H9 (cell line): Measurements from ENCODE around the gene SORCS2. TPM values are rescaled to one million over a fixed set of nuclear protein-coding genes. Genes with fewer than 3 reads are reported as not detected.
A peak's percentile ranks its signal among the peaks of the same experiment; 100 is the strongest.
"Not testable (repeated sequence)": the region's sequence is repeated elsewhere in the genome, so short reads cannot be mapped to it uniquely, and the experiment has no call there.

ENCODE experiments used
- DNase-seq: peaks from one replicate; pipeline ENCODE4 v3.0.0-alpha.2; 2017
- H2AFZ ChIP-seq: one replicate; pipeline ENCODE4 v1.6.1; 2013; ENCODE audit warnings: mild to moderate bottlenecking, low read length, control low read depth, moderate library complexity
- H2AK5ac ChIP-seq: 2 replicates; pipeline ENCODE4 v1.6.1; 2013; ENCODE audit warnings: low read length, control low read depth, mixed read lengths; ENCODE audit not compliant: insufficient read length
- H2BK120ac ChIP-seq: one replicate; pipeline ENCODE4 v1.6.1; 2013; ENCODE audit warnings: low read depth, mild to moderate bottlenecking, low read length, control low read depth, inconsistent platforms; ENCODE audit not compliant: poor library complexity, severe bottlenecking
- H2BK12ac ChIP-seq: 2 replicates; pipeline ENCODE4 v1.6.1; 2013; ENCODE audit warnings: low read length, control low read depth, mixed read lengths, low read depth; ENCODE audit not compliant: insufficient read length
- H2BK15ac ChIP-seq: 2 replicates; pipeline ENCODE4 v1.6.1; 2013; ENCODE audit warnings: low read depth, low read length, control low read depth
- H2BK20ac ChIP-seq: one replicate; pipeline ENCODE4 v1.6.1; 2013; ENCODE audit warnings: low read depth, mild to moderate bottlenecking, low read length, control low read depth, inconsistent platforms; ENCODE audit not compliant: poor library complexity, severe bottlenecking
- H2BK5ac ChIP-seq: 2 replicates; pipeline ENCODE4 v1.6.1; 2013; ENCODE audit warnings: low read length, control low read depth, mixed read lengths; ENCODE audit not compliant: insufficient read length
- H3K14ac ChIP-seq: 2 replicates; pipeline ENCODE4 v1.6.1; 2013; ENCODE audit warnings: low read length, control low read depth; ENCODE audit not compliant: insufficient read depth
- H3K18ac ChIP-seq: 2 replicates; pipeline ENCODE4 v1.6.1; 2013; ENCODE audit warnings: low read depth, mild to moderate bottlenecking, mixed read lengths, low read length, control low read depth; ENCODE audit not compliant: insufficient read length
- H3K23ac ChIP-seq: 2 replicates; pipeline ENCODE4 v1.6.1; 2013; ENCODE audit warnings: low read length, control low read depth, mixed read lengths, low read depth; ENCODE audit not compliant: insufficient read length
- H3K23me2 ChIP-seq: 2 replicates; pipeline ENCODE4 v1.6.1; 2013; ENCODE audit warnings: low read depth, mild to moderate bottlenecking, mixed read lengths, low read length, control low read depth; ENCODE audit not compliant: insufficient read length, poor library complexity, severe bottlenecking
- H3K27ac ChIP-seq: 2 replicates; pipeline ENCODE4 v1.5.1; 2013; ENCODE audit warnings: low read length, control low read depth, mixed read lengths, low read depth; ENCODE audit not compliant: insufficient read length
- H3K27me3 ChIP-seq: 2 replicates; pipeline ENCODE4 v1.6.1; 2013; ENCODE audit warnings: low read length, control low read depth, inconsistent platforms; ENCODE audit not compliant: insufficient read depth
- H3K4ac ChIP-seq: 2 replicates; pipeline ENCODE4 v1.6.1; 2013; ENCODE audit warnings: low read depth, mild to moderate bottlenecking, control low read depth, inconsistent platforms, low read length, moderate library complexity
- H3K4me1 ChIP-seq: 2 replicates; pipeline ENCODE4 v1.6.1; 2013; ENCODE audit warnings: low read length, control low read depth, inconsistent platforms; ENCODE audit not compliant: insufficient read depth
- H3K4me2 ChIP-seq: 2 replicates; pipeline ENCODE4 v1.6.1; 2013; ENCODE audit warnings: low read length, control low read depth, mixed read lengths; ENCODE audit not compliant: insufficient read length, insufficient read depth
- H3K56ac ChIP-seq: 2 replicates; pipeline ENCODE4 v1.6.1; 2013; ENCODE audit warnings: low read depth, mild to moderate bottlenecking, mixed read lengths, low read length, control low read depth; ENCODE audit not compliant: insufficient read length
- H3K79me1 ChIP-seq: 2 replicates; pipeline ENCODE4 v1.6.1; 2013; ENCODE audit warnings: low read depth, mild to moderate bottlenecking, moderate library complexity, low read length, control low read depth, inconsistent platforms; ENCODE audit not compliant: insufficient read depth, poor library complexity, severe bottlenecking
- H3K79me2 ChIP-seq: 2 replicates; pipeline ENCODE4 v1.6.1; 2013; ENCODE audit warnings: low read length, control low read depth, inconsistent platforms; ENCODE audit not compliant: insufficient read depth
- H3K9ac ChIP-seq: 2 replicates; pipeline ENCODE4 v1.6.1; 2013; ENCODE audit warnings: low read length, control low read depth, mixed read lengths; ENCODE audit not compliant: insufficient read length; ENCODE audit errors: extremely low read depth
- H3K9me3 ChIP-seq: one replicate; pipeline ENCODE4 v1.6.1; 2013; ENCODE audit warnings: low read depth, low read length, inconsistent platforms; ENCODE audit not compliant: control insufficient read depth
- H3T11ph ChIP-seq: one replicate; pipeline ENCODE4 v1.6.1; 2013; ENCODE audit warnings: mild to moderate bottlenecking, low read length, control low read depth, inconsistent platforms
- H4K20me1 ChIP-seq: one replicate; pipeline ENCODE4 v1.6.1; 2013; ENCODE audit not compliant: control insufficient read depth, insufficient read length, insufficient read depth
- H4K5ac ChIP-seq: 2 replicates; pipeline ENCODE4 v1.6.1; 2013; ENCODE audit warnings: low read depth, mild to moderate bottlenecking, mixed read lengths, low read length, control low read depth; ENCODE audit not compliant: insufficient read length
- H4K8ac ChIP-seq: replicated peaks from 2 replicates; pipeline ENCODE4 v1.6.1; 2013; ENCODE audit warnings: low read length, control low read depth, mixed read lengths, low read depth; ENCODE audit not compliant: insufficient read length
- H4K91ac ChIP-seq: 2 replicates; pipeline ENCODE4 v1.6.1; 2013; ENCODE audit warnings: low read depth, mild to moderate bottlenecking, moderate library complexity, mixed read lengths, low read length, control low read depth; ENCODE audit not compliant: insufficient read length
- H3K27ac Mint-ChIP-seq, 3 experiments: 2 replicates in 2 of 3; 3 replicates in 1 of 3; pipeline ENCODE4 v1.8.0; 2020 to 2021; ENCODE audit warnings: mixed read lengths in 3 of 3, mild to moderate bottlenecking in 1 of 3, moderate library complexity in 1 of 3
- H3K27me3 Mint-ChIP-seq: 2 replicates; pipeline ENCODE4 v1.8.0; 2021; ENCODE audit warnings: low read depth, mild to moderate bottlenecking, moderate library complexity, mixed read lengths
- H3K36me3 Mint-ChIP-seq, 3 experiments: 2 replicates in 2 of 3; 3 replicates in 1 of 3; pipeline ENCODE4 v1.8.0; 2020 to 2021; ENCODE audit warnings: low read depth in 3 of 3, mixed read lengths in 3 of 3; ENCODE audit not compliant: insufficient read depth in 1 of 3
- H3K4me1 Mint-ChIP-seq, 2 experiments: 2 replicates each; pipeline ENCODE4 v1.8.0; 2020; ENCODE audit warnings: mixed read lengths in 2 of 2
- H3K4me3 Mint-ChIP-seq, 2 experiments: 2 replicates in 1 of 2; 3 replicates in 1 of 2; pipeline ENCODE4 v1.8.0; 2020 to 2021; ENCODE audit warnings: mild to moderate bottlenecking in 2 of 2, mixed read lengths in 2 of 2, moderate library complexity in 1 of 2
- H3K9me3 Mint-ChIP-seq, 2 experiments: 2 replicates in 1 of 2; 3 replicates in 1 of 2; pipeline ENCODE4 v1.8.0; 2020; ENCODE audit warnings: mild to moderate bottlenecking in 2 of 2, mixed read lengths in 2 of 2, moderate library complexity in 1 of 2
- WGBS: extraction: QIAGEN DNeasy Blood & Tissue Kit; methylation state at CpG from one replicate; pipeline ENCODE4 v1.1.7; 2013; ENCODE audit warnings: missing lambda C conversion rate, low lambda C conversion rate, mixed read lengths; ENCODE audit not compliant: insufficient read length; ENCODE audit errors: extremely low coverage; 5-methylcytosine and 5-hydroxymethylcytosine counted together
- total RNA-seq: library from RNA; stranded (reverse); gene quantifications from 2 replicates; pipeline ENCODE4 v1.2.1, GENCODE V29; 2021
- TF ChIP-seq, protein P1 (sequence below): fragments of 200-600 bp; sonication (generic); conservative IDR thresholded peaks from 3 replicates; pipeline ENCODE4 v1.8.0; 2021; ENCODE audit warnings: antibody characterized with exemption, mild to moderate bottlenecking

SORCS2 gene
- total RNA-seq, 1 experiment from 2014 or later: 0.57 TPM

DNA sequence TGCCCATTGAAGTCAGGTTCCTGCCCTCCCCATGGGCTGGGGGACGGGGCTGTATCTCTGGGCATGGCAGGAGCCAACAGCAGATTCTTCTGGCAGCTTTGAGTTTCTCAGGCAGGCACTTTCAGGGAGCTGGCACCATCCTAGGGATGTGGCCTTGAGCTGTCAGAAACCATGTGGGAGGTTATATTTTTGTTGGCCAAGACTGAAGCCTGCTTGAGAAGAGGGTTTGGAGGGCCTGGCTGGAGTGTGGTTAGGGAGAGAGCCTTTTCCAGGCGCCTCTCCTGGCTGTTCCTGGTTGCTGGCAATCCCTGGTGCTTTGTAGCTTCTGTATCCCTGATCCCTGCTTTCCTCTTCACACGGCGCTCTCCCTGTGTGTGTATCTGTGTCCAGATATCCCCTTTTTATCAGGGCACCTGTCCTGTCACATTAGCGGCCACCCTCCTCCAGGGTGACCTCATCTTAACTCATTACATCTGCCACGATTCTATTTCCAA is 30.6 kb upstream of the SORCS2 start:
- Histone ChIP-seq H4K91ac (no peak overlapping the region), H3K23ac (no peak overlapping the region), H2AK5ac (no peak overlapping the region), H3T11ph (no peak overlapping the region), H2BK120ac (no peak overlapping the region), H2BK12ac (no peak overlapping the region), H3K18ac (no peak overlapping the region), H4K20me1 (no peaks in the 10 kb centered on the region), H3K9me3 (no peaks in the 10 kb centered on the region), H3K79me1 (no peaks in the 10 kb centered on the region), H3K56ac (no peak overlapping the region), H2BK5ac (no peak overlapping the region), H3K4ac (no peak overlapping the region), H3K27ac (no peak overlapping the region), H3K23me2 (no peaks in the 10 kb centered on the region), H3K4me2 (no peak overlapping the region), H2AFZ (no peak overlapping the region), H3K4me1 (no peaks in the 10 kb centered on the region), H3K14ac (no peak overlapping the region), H2BK15ac (no peak overlapping the region), H3K79me2 (no peaks in the 10 kb centered on the region), H4K8ac (no peak overlapping the region), H2BK20ac (no peak overlapping the region), H3K9ac (no peak overlapping the region), H4K5ac (no peak overlapping the region), H3K27me3 (no peaks in the 10 kb centered on the region)
- Mint-ChIP-seq H3K4me3 (no peak overlapping the region), H3K4me1 (peaks cover 0 to 17% of the 10 kb centered on the region in 2 experiments; a peak in 2 of 4 replicates), H3K27me3 (peaks cover 3% of the 10 kb centered on the region), H3K36me3 (no peaks in the 10 kb centered on the region), H3K9me3 (no peaks in the 10 kb centered on the region), H3K27ac (no peak overlapping the region; a peak in 1 of 7 replicates)
- TF ChIP-seq, protein P1, sequence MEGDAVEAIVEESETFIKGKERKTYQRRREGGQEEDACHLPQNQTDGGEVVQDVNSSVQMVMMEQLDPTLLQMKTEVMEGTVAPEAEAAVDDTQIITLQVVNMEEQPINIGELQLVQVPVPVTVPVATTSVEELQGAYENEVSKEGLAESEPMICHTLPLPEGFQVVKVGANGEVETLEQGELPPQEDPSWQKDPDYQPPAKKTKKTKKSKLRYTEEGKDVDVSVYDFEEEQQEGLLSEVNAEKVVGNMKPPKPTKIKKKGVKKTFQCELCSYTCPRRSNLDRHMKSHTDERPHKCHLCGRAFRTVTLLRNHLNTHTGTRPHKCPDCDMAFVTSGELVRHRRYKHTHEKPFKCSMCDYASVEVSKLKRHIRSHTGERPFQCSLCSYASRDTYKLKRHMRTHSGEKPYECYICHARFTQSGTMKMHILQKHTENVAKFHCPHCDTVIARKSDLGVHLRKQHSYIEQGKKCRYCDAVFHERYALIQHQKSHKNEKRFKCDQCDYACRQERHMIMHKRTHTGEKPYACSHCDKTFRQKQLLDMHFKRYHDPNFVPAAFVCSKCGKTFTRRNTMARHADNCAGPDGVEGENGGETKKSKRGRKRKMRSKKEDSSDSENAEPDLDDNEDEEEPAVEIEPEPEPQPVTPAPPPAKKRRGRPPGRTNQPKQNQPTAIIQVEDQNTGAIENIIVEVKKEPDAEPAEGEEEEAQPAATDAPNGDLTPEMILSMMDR: no peak
- no CpG with 5 or more reads among the region's 6 CpGs for WGBS
- DNase-seq: peak; percentile 19

DNA sequence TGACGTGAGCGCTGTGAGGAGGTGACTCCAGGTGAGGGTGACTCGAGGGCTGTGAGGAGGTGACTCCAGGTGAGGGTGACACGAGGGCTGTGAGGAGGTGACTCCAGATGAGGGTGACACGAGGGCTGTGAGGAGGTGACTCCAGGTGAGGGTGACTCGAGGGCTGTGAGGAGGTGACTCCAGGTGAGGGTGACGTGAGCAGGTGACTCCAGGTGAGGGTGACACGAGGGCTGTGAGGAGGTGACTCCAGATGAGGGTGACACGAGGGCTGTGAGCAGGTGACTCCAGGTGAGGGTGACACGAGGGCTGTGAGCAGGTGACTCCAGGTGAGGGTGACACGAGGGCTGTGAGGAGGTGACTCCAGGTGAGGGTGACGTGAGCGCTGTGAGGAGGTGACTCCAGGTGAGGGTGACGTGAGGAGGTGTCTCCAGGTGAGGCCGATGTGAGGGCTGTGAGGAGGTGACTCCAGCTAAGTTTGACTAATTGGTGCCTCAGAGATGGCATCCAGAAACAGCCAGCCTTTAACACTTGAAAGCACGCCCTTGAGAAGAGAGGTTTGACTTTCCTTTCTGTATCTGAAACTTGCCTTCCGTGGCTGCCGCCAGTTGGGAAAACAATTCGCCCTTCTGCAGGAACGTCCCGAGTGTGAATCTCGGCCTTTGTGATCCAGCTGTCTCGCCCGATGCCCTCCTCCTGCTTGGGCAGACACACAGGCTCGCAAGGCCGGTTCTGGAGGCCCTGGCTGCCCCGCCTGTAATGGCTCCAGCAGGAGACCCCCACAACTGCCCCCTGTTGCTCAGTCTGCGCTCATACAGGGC is 27.1 kb upstream of the SORCS2 start:
- not testable (repeated sequence) for H3K27ac ChIP-seq, H3K9me3 ChIP-seq, H2BK120ac ChIP-seq, H3K9me3 Mint-ChIP-seq, H4K8ac ChIP-seq, H3K9ac ChIP-seq, H3K27ac Mint-ChIP-seq, H4K5ac ChIP-seq, H3K14ac ChIP-seq, H3K79me2 ChIP-seq, H2AFZ ChIP-seq, H3K4me1 Mint-ChIP-seq, H3K4me3 Mint-ChIP-seq, H3K27me3 Mint-ChIP-seq, H4K20me1 ChIP-seq, H3K36me3 Mint-ChIP-seq, H3K4me1 ChIP-seq, H4K91ac ChIP-seq, H3K4ac ChIP-seq, H2BK15ac ChIP-seq, H2BK5ac ChIP-seq, H3K23ac ChIP-seq, H2BK20ac ChIP-seq, H3K4me2 ChIP-seq, H3T11ph ChIP-seq, H3K79me1 ChIP-seq, H3K23me2 ChIP-seq, H3K18ac ChIP-seq, H3K27me3 ChIP-seq, H3K56ac ChIP-seq, H2BK12ac ChIP-seq, H2AK5ac ChIP-seq
- DNase-seq: peak; percentile 25
- WGBS: no CpG with 5 or more reads among the region's 28 CpGs
